HK-2 (cell line): Measurements from ENCODE around the gene IGFLR1.
"Not testable (repeated sequence)": the region's sequence is repeated elsewhere in the genome, so short reads cannot be mapped to it uniquely, and the experiment has no call there.

Source experiments
- DNase-seq: peaks from one replicate; pipeline ENCODE4 v3.0.0-alpha.2; 2018; ENCODE audit not compliant: unreplicated experiment

Gene IGFLR1

GRCh38 chr19:35777086-35777841 is 35.0 kb upstream of the IGFLR1 start:
- DNase-seq = no peak

- DNase-seq = no peak
These were observed 34.0 kb upstream of the IGFLR1 start for GRCh38 chr19:35776102-35776788.

- peak; percentile 98 for DNase-seq
These were observed 33.2 kb upstream of the IGFLR1 start, which contains the start of gene ARHGAP33 for GRCh38 chr19:35775298-35776101. ARHGAP33 (plus strand) TSS chr19:35775564; CDS start chr19:35775659, 95 bp downstream.

GRCh38 chr19:35775046-35775297 is 32.7 kb upstream of the IGFLR1 start:
- no peak for DNase-seq

GRCh38 chr19:35774274-35775045 is 32.2 kb upstream of the IGFLR1 start:
- DNase-seq = no peak

GRCh38 chr19:35773020-35773806 is 31.0 kb upstream of the IGFLR1 start:
- no peak for DNase-seq

- not testable (repeated sequence) for DNase-seq
These were observed 30.1 kb upstream of the IGFLR1 start for GRCh38 chr19:35772362-35772761.

- DNase-seq = no peak
These were observed 25.8 kb upstream of the IGFLR1 start for GRCh38 chr19:35768082-35768421.

GRCh38 chr19:35767288-35768081 is 25.2 kb upstream of the IGFLR1 start:
- no peak for DNase-seq

- no peak for DNase-seq
These were observed 24.4 kb upstream of the IGFLR1 start for GRCh38 chr19:35766571-35767104.

- DNase-seq = no peak
These were observed 22.4 kb upstream of the IGFLR1 start for GRCh38 chr19:35764432-35765315.

- no peak for DNase-seq
These were observed 18.6 kb upstream of the IGFLR1 start for GRCh38 chr19:35760711-35761349.

- DNase-seq = no peak
These were observed 17.4 kb upstream of the IGFLR1 start for GRCh38 chr19:35759697-35760096.

GRCh38 chr19:35757749-35758608 is 15.7 kb upstream of the IGFLR1 start, which contains the start of gene PROSER3:
PROSER3 (plus strand) TSS chr19:35758176; CDS start chr19:35758216, 40 bp downstream.
- peak; percentile 99 for DNase-seq

- DNase-seq = peak; percentile 77
These were observed 15.0 kb upstream of the IGFLR1 start for GRCh38 chr19:35757231-35757748.

- DNase-seq = no peak
These were observed 14.4 kb upstream of the IGFLR1 start, which contains the start of gene HSPB6 for GRCh38 chr19:35756377-35757230. HSPB6 (minus strand) TSS chr19:35757029; CDS start chr19:35757008, 21 bp downstream.
